ENCODE data around the gene LRRC8E.

The LRRC8E gene

GRCh38 chr19:7932276-7932929 is 44.1 kb downstream of the LRRC8E start:
- no peak for DNase-seq (ENCODE audit: low read depth)

- no peak for DNase-seq (ENCODE audit: low read depth)
These were observed 44.6 kb downstream of the LRRC8E start for GRCh38 chr19:7932930-7933300.

- no peak for DNase-seq (ENCODE audit: low read depth)
These were observed 45.1 kb downstream of the LRRC8E start for GRCh38 chr19:7933411-7933810.

- no peak for DNase-seq (ENCODE audit: low read depth)
These were observed 45.8 kb downstream of the LRRC8E start for GRCh38 chr19:7933828-7934725.

GRCh38 chr19:7934766-7935165 is 46.5 kb downstream of the LRRC8E start:
- no peak for DNase-seq (ENCODE audit: low read depth)

- DNase-seq (ENCODE audit: low read depth): no peak
These were observed 52.5 kb downstream of the LRRC8E start for GRCh38 chr19:7940841-7941240.

- no peak for DNase-seq (ENCODE audit: low read depth)
These were observed 53.7 kb downstream of the LRRC8E start for GRCh38 chr19:7941895-7942596.

- DNase-seq (ENCODE audit: low read depth): no peak
These were observed 54.7 kb downstream of the LRRC8E start for GRCh38 chr19:7942981-7943443.

- DNase-seq (ENCODE audit: low read depth): peak; percentile 94
These were observed 55.3 kb downstream of the LRRC8E start, which contains the start of gene TIMM44 for GRCh38 chr19:7943444-7944176. TIMM44 (minus strand) TSS chr19:7943666; CDS start chr19:7943651, 15 bp downstream.

- peak; percentile 58 for DNase-seq (ENCODE audit: low read depth)
These were observed 56.0 kb downstream of the LRRC8E start for GRCh38 chr19:7944177-7944761.

- no peak for DNase-seq (ENCODE audit: low read depth)
These were observed 59.6 kb downstream of the LRRC8E start for GRCh38 chr19:7947939-7948338.

All from HS-27A (cell line).